ENCODE data around the gene DCXR.

Gene DCXR

DNA sequence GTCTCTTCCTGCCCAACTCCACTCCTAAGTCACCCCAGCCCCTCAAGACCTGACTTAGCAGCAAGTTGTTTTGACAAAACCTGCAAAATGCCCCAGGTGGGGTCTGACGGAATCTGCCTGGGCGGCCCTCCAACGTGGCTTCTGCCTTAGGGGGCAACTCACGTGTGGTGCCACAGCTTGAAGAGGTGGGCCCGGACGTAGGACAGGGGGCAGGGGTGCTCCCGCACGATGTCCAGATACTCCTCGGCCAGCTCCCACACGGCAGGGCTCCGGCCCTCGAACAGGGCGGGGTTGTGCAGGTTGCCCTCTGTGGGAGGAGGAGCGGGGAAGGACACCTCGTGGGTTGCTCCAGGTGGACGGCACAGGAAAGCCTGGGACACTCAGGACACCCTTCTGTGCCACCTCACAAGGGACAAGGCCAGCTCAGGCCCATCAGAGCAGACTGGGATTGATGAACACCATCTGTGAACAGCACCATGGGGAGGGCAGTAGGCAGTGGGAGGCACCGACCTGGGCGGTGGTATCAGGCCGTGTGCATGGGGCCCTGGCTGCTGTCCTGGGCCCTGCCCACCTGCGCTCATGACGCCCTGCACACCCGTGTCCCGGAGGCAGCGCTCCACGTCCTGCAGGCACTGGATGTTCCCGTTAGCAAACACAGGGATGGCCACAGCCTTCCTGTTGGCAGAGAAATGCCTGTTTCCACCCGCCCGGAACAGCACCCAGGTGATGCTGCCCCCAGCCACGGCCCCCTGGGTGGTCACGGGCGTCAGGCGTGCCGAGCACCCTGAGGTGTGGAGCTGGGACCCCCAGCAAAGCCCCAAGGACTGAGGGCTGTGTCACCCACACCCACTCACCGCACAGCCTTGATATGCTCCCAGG is 23.8 kb upstream of the DCXR start:
- TF ChIP-seq, protein P1, sequence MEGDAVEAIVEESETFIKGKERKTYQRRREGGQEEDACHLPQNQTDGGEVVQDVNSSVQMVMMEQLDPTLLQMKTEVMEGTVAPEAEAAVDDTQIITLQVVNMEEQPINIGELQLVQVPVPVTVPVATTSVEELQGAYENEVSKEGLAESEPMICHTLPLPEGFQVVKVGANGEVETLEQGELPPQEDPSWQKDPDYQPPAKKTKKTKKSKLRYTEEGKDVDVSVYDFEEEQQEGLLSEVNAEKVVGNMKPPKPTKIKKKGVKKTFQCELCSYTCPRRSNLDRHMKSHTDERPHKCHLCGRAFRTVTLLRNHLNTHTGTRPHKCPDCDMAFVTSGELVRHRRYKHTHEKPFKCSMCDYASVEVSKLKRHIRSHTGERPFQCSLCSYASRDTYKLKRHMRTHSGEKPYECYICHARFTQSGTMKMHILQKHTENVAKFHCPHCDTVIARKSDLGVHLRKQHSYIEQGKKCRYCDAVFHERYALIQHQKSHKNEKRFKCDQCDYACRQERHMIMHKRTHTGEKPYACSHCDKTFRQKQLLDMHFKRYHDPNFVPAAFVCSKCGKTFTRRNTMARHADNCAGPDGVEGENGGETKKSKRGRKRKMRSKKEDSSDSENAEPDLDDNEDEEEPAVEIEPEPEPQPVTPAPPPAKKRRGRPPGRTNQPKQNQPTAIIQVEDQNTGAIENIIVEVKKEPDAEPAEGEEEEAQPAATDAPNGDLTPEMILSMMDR (IDR thresholded peaks at IDR 0.05; ENCODE audit: borderline replicate concordance, extremely low read depth, low read length, poor library complexity, severe bottlenecking), result no peak
- TF ChIP-seq EZH2 (IDR thresholded peaks at IDR 0.05; ENCODE audit: borderline replicate concordance, low read depth, low read length, severe bottlenecking), result no peak
- ATAC-seq (ENCODE audit: insufficient read depth, low read depth), result no peak
- no peaks in the 10 kb centered on the region for H3K9me3 ChIP-seq (ENCODE audit: insufficient read depth, low read length, severe bottlenecking)
- no peaks in the 10 kb centered on the region for H3K27me3 ChIP-seq (ENCODE audit: insufficient read depth, low read length, poor library complexity)
- H3K36me3 ChIP-seq (ENCODE audit: insufficient read depth, low read length), result peaks cover 85% of the 10 kb centered on the region
- peaks cover 36% of the 10 kb centered on the region for H3K4me1 ChIP-seq (ENCODE audit: insufficient read depth, low read length)
- H3K4me2 ChIP-seq (ENCODE audit: insufficient read depth, low read length), result no peak overlapping the region
- no peak overlapping the region for H3K27ac ChIP-seq (ENCODE audit: low read length)
- DNase-seq, result no peak
- H4K20me1 ChIP-seq (ENCODE audit: insufficient read depth, low read length), result peaks cover 65% of the 10 kb centered on the region
- no peak overlapping the region for H2AFZ ChIP-seq (ENCODE audit: low read depth, low read length)
- no peak overlapping the region for H3K4me3 ChIP-seq (ENCODE audit: low read depth in 1 of 2, low read length in 2 of 2)
- no peak overlapping the region for H3K9ac ChIP-seq (ENCODE audit: low read depth, low read length)
- peaks cover 30% of the 10 kb centered on the region for H3K79me2 ChIP-seq (ENCODE audit: insufficient read depth, low read length)

DNA sequence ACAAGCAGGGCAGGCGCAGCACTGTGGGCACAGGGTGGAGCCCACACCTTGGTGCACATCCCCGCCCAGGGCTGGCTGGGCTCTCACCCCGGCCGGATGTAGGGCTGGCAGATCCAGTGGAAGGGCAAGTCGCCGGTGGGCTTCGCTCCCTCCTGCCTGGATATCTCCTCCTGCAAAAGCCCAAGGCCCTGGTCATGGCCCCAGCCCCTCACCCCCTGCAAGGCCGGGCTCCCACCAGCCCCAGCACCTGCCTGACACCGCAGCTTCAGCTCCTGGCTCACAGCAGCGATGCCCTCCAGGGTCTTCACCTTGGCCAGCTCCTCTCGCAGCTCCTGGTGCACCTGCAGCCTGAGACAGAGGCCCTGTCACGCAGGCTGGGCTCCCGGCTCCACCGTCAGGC is 23.1 kb upstream of the DCXR start:
- no peak overlapping the region for H3K4me3 ChIP-seq (ENCODE audit: low read depth in 1 of 2, low read length in 2 of 2)
- H4K20me1 ChIP-seq (ENCODE audit: insufficient read depth, low read length), result peaks cover 72% of the 10 kb centered on the region
- no peaks in the 10 kb centered on the region for H3K27me3 ChIP-seq (ENCODE audit: insufficient read depth, low read length, poor library complexity)
- H3K4me1 ChIP-seq (ENCODE audit: insufficient read depth, low read length), result peaks cover 31% of the 10 kb centered on the region
- peaks cover 25% of the 10 kb centered on the region for H3K79me2 ChIP-seq (ENCODE audit: insufficient read depth, low read length)
- ATAC-seq (ENCODE audit: insufficient read depth, low read depth), result no peak
- DNase-seq, result peak; percentile 6
- H3K4me2 ChIP-seq (ENCODE audit: insufficient read depth, low read length), result no peak overlapping the region
- no peak for TF ChIP-seq EZH2 (IDR thresholded peaks at IDR 0.05; ENCODE audit: borderline replicate concordance, low read depth, low read length, severe bottlenecking)
- TF ChIP-seq, protein P1 (IDR thresholded peaks at IDR 0.05; ENCODE audit: borderline replicate concordance, extremely low read depth, low read length, poor library complexity, severe bottlenecking), result no peak
- no peak overlapping the region for H3K9ac ChIP-seq (ENCODE audit: low read depth, low read length)
- H3K36me3 ChIP-seq (ENCODE audit: insufficient read depth, low read length), result peaks cover 92% of the 10 kb centered on the region
- H3K27ac ChIP-seq (ENCODE audit: low read length), result no peak overlapping the region
- H3K9me3 ChIP-seq (ENCODE audit: insufficient read depth, low read length, severe bottlenecking), result no peaks in the 10 kb centered on the region
- no peak overlapping the region for H2AFZ ChIP-seq (ENCODE audit: low read depth, low read length)

DNA sequence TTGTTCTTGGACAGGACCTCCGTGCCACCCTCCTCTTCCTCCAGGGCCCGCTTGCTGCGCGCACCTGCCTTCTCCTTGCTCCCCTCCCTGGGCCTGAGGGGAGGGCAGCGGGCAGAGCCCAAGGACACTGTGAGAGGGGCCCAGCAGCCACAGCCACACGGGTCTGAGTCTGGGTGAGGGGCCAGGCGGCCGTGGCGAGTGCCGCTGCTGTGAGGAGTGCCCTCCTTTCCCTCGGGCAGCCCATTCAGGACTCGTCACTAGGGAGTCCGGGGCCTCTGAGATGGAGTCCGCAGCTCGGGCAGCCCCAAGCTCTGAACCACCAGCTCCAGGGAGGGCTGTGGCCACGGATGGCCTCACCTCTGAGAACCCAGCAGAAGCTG is 22.5 kb upstream of the DCXR start:
- Histone ChIP-seq H3K27ac (ENCODE audit: low read length) (no peak overlapping the region), H2AFZ (ENCODE audit: low read depth, low read length) (no peak overlapping the region), H3K4me2 (ENCODE audit: insufficient read depth, low read length) (no peak overlapping the region), H3K9me3 (ENCODE audit: insufficient read depth, low read length, severe bottlenecking) (no peaks in the 10 kb centered on the region), H3K9ac (ENCODE audit: low read depth, low read length) (no peak overlapping the region), H3K27me3 (ENCODE audit: insufficient read depth, low read length, poor library complexity) (no peaks in the 10 kb centered on the region), H3K79me2 (ENCODE audit: insufficient read depth, low read length) (peaks cover 23% of the 10 kb centered on the region), H3K4me1 (ENCODE audit: insufficient read depth, low read length) (peaks cover 33% of the 10 kb centered on the region), H4K20me1 (ENCODE audit: insufficient read depth, low read length) (peaks cover 76% of the 10 kb centered on the region), H3K4me3 (ENCODE audit: low read depth in 1 of 2, low read length in 2 of 2) (no peak overlapping the region), H3K36me3 (ENCODE audit: insufficient read depth, low read length) (peaks cover 96% of the 10 kb centered on the region)
- DNase-seq (peak; percentile 5), ATAC-seq (ENCODE audit: insufficient read depth, low read depth) (no peak)
- TF ChIP-seq, protein P1 (IDR thresholded peaks at IDR 0.05; ENCODE audit: borderline replicate concordance, extremely low read depth, low read length, poor library complexity, severe bottlenecking), result no peak
- no peak for TF ChIP-seq EZH2 (IDR thresholded peaks at IDR 0.05; ENCODE audit: borderline replicate concordance, low read depth, low read length, severe bottlenecking)
